8988T (cell line): ENCODE results near the gene PLA2G2F.
"Not testable (repeated sequence)": the region's sequence is repeated elsewhere in the genome, so short reads cannot be mapped to it uniquely, and the experiment has no call there.

Experiments used
- DNase-seq: peaks from one replicate; pipeline ENCODE4 v3.0.0; 2011

PLA2G2F gene

DNA sequence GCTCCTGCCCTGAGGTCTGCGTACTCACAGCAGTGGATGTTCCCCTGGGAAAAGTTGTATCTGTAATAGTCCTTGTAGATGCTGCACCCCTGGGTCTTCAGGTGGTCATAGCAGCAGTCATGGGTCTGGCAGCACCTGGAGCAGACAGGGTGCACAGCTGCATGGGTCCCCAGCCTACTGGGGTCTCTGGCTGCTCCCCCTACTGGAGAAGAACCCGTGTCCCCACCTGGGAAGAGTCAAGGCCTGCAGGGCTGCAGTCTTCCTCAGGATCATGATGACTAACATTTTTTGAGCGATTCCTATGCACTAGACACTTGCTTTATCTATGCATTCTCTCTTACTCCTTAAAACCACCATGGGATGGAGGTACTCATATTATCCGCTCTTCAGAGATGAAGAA is 23.6 kb upstream of the PLA2G2F start:
- DNase-seq, result no peak

DNA sequence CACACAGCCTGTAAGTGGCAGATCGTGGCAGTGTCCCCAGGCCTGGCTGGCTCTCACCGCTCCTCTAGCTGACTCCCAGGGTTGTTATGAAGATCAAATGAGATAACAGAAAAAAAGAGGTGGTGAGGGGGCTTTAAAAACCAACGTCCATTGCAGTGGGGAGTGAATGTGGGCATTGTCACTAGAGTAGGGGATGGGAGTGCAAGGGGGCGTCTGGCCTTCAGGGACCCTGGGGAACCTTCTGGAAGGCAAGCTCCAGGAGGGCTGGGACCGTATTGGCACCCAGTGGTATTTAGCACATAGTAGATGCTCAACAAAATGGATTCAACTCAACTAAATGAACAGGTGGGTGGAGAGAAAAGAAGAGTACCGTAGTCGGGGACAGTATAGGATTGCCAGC is 23.2 kb upstream of the PLA2G2F start:
- no peak for DNase-seq

DNA sequence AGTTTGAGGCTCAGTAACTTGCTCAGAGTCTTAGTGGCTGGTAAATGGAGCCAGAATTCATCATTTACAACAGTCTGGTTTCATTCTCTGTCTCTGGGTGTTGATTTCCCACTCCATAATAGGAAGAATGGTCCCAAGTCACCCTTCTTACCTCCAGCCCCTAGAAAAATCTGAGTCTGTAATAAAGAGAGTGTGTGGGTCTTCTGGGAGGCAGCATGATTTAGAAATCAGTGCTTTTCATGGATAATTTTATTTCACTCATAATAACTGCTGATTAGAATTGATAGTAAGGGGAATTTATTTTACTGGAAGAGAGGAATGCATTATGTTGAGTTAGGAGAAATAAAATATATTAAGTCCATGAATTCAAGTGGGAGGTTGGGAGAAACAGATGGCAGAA is 21.9 kb upstream of the PLA2G2F start:
- DNase-seq, result no peak

DNA sequence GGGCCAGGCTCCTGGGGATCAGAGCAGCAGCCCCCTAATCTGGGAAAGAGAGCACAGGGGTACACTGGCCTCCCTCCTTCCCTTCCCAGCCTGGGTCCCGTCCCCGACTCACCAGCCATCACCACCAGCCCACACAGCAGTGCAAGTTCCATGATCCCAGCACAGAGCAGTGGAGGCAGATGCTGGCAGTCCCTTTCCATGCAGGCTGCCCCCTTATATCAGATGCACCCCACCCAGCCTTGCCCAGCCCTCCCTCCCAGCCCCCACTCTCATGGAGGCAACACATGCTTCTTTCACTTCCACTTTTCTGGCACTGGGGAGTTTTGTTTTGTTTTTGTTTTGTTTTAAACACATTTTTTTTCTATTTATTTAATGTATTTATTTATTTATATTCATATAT is 19.8 kb upstream of the PLA2G2F start, which contains the start of gene PLA2G2D:
Gene PLA2G2D (minus strand): TSS at position 190 of the 400 bp plus-strand sequence. CDS start 38 bp downstream, at position 152.
- DNase-seq, result no peak

DNA sequence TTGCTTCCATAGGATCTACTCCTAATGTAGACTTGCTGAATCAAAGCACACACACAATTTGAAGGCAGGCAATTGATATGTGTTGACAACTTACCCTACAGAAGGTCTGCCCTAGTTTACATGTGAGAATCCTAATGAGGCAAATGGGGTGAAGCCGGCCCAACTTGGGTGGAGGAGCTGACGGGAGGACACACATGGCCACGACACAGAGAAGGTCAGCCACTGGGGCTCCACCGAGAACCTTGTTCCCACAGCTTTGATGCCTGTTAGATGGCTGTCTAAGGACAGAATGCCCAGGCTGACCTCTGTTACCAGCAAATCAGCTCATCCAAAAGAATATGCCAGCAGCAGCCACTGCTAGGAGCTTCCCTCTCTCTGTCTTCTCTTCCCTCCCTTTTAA is 18.3 kb upstream of the PLA2G2F start:
- no peak for DNase-seq

DNA sequence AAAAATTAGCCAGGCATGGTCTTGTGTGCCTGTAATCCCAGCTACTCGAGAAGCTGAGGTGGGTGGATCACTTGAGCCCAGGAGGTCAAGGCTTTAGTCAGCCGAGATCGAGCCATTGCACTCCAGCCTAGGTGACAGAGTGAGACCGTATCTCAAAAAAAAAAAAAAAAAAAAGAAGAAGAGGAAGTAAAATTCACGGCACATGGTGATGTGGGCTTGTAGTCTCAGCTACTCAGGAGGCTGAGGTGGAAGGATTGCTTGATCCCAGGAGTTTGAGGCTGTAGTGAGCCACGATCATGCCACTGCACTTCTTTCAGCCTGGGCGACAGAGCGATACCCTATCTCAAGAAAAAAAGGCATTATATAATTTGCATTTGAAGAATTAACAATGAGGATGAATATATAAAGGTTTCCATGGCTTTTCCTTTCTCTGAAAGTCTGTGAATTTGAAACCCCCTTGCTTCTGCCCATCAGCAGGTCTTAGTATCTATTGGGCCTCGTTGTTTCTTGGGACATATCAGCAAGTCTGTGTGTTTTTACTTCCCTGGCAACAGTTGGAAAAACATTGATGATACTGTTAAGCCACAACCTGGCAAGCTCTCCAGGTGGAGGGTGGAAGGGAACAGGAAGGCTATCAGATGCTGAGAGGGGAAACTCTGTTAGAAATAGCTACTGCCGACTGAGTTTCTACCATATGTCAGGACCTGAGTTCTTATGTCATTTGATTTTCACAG is 15.2 kb upstream of the PLA2G2F start:
- DNase-seq, result no peak

DNA sequence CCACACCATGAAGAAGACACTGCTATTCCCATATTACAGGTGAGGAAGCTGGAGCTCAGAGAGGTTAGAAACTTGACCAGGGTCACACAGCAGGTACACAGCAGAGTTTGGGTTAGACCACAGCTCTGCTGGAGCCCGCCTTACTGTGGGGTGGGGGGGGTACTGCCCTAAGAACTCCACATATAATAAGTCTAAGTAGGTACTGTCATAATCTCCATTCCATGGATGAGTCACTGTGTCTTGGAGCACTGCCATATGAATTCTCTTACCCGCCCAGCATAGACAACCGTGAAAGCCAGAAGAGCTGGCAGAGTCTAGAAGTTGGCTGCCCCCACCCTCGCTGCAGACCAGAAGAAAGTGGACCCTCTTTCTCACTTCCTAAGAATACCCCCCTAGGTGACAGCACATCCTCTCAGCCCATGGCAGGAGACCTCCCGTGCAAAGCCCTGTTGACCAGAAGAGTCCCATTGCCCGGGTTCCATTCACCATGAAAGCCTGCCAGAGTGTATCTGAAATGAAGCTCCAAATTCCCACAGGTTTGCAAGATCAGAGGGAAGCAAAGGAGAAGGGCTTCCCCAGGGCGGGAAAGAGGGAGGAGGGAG is 14.6 kb upstream of the PLA2G2F start:
- no peak for DNase-seq

DNA sequence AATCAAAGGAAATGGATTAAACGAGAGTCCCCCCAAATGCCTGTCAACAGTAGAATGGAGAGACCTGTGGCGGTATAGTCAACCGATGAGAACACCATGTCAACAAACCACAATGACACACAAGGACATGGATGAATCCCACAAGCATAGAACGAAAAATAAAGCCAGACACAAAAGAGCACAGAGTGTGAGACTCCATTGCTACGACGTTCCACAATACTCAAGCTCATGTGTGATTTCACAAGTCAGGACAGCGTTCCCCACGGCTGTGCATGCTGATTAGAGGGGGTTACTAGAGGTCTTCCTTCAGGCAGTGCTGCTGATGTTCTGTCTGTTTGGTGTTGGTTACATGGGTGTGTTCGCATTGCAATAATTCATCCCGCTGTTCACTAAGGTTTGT is 14.0 kb upstream of the PLA2G2F start:
- DNase-seq, result no peak

DNA sequence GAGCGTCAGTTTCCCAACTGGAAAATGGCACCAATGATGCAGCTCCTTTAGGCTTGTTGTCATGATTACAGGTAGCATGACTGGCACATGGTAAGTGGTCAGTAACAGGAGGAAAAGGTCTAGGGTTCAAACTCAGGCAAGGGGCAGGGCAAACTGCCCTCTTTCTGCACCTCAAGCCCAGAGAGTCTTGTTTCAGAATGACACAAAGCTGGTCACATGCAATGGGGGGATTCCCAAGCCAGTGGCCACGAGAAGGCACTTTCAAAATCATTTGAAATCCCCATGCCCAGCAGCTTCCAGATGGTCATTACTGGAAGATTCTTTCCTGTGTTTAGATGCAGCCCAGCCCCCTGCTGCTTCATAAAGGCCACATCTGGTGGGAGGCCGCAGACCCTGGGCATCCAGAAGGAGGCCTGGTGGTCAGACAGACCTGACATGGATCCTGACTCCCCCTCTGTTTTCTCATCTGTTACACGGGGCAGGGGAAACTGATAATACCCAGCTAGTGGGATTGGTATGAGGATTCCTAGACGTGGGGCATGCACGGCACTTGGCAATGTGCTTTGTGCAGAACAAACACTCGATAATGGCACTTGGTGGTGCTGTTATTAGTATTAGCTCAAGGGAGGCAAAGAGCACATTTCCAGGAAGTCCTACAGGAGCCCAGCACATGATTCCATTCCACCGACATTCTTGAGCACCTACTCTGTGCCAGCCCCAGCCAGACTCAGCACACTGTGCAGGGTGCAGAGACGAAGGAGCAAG is 12.9 kb upstream of the PLA2G2F start:
- DNase-seq, result no peak

DNA sequence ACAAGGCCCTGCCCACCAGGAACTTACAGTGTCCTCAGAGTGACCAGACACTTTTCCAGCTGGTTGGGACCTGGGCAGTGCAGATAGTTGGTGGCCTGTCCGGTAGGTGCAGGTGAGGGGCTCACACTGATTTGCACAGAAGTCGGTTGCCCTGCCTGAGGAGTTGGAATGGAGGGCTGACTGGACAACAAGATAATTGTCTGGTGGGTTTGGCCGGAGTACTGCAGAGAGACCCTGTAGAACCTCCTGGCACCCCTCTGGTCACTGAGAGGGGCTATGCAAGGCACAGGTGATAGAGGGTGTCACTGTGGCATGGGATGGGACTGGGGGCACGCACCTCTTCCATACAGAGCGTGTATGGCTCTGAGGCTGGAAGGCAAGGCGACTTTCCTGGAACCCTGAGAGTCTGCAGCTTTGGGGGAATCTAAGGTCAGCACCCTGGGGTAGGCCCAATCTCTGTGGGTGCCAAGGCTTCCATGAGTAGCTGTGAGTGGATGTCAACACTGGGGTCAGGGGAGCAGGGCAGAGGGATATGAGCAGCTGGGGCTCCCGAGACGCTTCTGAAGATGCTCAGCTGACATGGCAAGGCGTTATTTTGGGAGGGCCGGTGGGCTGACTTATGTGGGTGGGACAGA is 12.2 kb upstream of the PLA2G2F start:
- no peak for DNase-seq

DNA sequence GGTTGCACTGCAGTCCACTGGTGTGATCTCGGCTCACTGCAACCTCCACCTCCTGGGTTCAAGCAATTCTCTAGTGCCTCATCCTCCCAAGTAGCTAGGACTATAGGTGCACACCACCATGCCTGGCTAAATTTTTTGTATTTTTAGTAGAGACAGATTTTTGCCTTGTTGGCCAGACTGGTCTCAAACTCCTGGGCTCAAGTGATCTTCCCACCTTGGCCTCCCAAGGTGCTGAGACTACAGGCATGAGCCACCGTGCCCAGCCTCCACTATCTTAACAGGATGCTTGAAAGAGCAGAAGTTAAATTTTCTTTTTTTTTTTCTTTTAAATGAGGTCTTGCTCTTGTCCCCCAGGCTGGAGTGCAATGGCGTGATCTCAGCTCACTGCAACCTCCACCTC is 8.6 kb upstream of the PLA2G2F start:
- not testable (repeated sequence) for DNase-seq

DNA sequence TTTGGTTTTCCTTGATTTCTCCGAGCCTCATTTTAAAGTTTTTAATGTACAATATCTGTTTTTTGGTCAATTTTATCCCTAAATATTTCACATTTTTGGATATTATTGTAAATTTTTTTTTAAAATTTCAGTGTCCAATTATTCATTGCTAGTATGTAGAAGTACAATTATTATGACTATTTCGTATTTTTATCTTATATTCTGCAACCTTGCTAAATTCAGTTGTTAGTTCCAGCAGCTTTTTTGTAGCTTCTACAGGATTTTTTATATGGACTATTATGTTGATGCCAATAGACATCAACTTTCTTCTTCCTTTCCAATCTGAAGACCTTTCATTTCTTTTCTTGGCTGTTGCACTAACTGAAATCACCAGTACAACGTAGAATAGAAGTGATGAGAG is 4.1 kb upstream of the PLA2G2F start:
- no peak for DNase-seq

DNA sequence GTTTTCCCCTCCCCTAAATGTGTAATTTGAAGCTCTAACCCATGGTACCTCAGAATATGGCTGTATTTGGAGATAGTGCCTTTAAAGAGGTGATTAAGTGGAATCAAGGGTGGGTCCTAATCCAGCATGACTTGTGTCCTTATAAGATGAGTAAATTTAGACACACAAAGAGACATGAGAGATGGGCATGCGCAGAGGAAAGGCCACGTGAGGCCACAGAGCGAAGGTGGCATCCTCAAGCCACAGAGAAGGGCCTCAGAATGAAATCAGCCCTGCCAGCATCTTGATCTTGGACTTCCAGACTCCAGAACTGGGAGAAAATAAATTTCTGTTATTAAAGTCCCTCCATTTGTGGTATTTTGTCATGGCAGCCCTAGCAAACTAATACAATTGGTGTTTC is 2.9 kb upstream of the PLA2G2F start:
- no peak for DNase-seq

DNA sequence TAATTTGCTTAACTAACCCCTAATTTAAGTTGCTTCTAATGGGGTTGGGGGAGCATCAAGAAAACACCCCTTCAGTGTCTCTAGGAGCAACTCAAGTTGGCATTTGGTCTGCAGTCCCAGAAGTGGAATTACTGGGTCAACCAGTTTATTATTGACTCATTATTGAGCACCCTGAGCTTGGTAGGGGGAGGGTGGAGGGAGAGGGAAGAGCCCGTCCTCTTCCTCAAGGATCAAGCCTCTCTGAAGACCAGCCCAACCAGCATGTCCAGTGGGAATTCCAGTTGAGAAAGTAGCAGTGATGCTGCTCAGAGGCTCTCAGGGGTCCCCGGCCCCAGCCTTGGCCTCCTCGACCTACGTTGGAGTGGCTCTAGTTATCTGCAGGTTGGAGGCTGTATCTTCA is 2.1 kb upstream of the PLA2G2F start:
- no peak for DNase-seq

DNA sequence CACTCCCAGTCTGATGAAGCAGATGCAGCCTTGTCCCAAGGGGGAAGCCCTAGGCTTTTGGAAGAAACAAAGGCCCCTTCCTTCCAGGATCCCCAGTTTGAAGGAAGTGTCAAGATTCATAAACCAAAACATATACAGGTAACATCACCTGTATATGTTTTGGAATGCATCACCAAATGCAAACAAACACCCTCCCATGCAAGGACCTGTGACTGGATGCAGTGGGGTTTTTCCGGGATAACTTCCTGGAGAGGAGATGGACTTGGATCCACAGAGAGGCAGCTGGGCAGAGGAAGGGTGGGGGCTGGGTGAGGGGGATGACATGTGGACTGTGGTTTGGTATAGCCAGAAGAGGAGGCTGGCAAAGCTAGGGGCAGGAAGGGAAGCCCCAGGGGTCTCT is 1.5 kb upstream of the PLA2G2F start:
- DNase-seq, result no peak

DNA sequence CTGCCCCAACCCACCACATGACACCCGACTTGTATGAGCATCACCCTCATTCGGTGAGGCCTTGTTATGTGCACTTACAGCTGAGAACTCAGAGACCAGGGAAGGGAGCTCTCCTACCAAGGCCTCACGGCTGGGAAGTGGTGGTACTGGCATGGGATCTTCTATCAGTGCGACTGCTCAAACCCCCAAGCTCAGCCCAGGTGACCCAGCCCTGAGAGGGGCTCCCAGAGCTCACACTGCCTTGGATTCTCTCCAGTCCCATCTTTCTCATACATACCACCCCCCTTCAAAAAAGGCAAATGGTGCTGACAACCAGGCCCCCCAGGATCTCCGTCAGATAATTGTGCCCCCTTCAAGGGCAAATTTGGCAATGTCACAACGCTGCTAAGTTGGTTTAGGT is 777 bp upstream of the PLA2G2F start:
- DNase-seq, result no peak

DNA sequence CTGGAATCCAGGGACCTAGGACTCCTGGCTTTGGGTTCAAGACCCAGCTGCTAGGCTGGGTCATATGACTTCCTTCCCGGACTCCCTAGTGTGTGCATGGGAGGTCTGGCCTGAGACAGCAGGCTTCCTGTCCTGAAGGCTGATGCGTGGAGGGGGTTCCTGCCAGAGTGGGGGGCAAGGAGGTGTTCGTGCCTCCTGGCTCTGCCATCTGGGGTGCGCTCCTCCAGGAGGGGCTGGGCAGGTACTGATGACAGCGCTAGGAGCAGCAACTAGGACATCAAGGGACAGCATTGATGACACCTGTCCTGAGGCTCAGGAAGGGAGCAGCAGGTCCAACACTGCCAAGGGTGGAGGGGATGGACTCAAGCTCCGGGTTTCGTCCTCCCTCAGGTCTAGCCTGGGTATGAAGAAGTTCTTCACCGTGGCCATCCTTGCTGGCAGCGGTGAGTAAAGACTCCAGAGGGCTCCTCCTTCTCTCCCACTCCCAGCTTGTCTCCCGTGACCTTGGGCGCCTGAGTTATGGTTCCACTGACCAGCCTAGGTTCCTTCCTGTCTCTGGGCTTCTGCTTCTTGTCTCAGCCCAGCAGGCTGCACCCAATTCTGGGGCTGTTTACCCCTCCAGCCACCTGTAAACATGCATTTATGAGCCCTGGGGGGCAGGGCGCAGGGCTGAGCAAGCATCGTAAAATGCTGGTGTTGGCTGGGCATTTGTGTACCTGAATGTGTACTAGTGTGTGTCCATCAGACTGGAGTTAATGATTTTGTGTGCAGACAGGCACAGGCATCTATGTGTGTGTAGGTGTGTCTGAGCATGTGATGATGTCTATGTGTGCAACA is 871 bp downstream of the PLA2G2F start:
- no peak for DNase-seq

DNA sequence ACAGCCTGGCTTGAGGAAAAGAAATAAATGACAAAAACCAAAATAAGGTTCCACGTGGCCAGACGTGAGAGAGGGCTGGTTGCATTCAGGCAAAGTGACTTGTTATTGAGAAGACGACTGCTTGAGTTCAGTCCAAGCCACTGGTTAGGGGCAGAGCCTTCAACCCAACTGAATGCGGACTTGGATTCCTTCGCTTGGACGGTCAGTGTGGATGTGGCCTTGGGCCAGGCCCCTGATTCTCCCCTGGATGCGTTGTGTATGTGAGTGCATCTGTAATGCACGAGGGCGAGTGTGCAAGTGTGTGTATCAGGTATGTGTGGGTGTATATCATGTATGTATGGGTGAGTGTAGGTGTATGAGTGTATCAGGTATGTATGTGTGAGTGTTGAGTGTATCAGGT is 1.9 kb downstream of the PLA2G2F start:
- DNase-seq, result no peak

DNA sequence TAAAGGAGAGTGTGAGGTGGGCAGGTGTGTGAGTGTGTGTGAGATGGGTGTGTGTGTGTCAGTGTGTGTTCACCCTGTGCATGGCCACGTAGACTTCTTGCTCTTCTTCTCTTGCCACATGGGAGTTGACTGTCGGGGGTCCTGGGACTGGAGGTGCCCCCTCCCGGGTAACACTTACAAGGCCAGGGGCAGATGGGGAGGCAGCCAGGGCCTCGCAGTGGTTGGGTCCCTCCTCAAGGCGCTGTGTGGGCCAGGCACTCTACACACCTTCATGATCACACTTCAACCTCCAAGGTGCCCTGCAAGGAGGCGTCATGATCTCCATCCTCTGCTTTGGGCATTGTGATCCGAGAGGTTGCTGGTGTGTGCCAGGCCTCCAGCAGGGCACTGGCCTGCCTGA is 2.3 kb downstream of the PLA2G2F start:
- DNase-seq, result no peak

DNA sequence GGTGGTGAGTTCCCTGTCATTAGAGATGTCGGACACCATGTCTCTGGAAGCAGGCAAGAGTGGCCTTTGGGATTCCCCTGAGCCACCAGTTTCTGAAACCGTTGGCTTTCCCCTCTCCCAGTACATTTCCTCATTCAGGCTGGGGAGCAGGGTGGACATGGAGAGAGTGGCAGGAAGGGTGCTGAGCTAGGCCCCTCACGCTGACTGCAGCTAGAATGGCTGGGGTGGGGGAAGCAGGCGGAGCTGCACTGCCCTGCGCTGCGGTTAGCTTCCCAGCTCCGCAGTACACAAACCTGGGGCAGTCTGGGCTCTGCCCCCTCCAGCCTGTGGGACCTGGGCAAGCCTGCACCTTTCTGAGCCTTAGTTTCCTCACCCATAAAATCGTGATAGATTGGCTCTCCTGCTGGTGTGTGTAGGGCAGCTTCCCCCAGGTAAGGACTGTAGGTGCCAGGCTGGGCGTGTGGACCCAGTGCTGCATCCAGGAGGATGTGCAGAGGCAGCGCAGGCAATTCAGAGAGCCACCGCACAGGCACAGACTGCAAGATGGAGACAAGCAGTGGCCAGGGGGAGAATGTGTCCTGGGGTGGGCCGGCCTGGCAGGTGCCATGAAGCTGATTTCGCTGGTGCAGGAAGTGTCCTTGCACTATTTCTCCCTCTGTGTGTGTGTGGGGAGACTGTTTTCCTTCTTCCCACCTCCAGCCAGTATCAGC is 3.0 kb downstream of the PLA2G2F start:
- DNase-seq, result no peak

DNA sequence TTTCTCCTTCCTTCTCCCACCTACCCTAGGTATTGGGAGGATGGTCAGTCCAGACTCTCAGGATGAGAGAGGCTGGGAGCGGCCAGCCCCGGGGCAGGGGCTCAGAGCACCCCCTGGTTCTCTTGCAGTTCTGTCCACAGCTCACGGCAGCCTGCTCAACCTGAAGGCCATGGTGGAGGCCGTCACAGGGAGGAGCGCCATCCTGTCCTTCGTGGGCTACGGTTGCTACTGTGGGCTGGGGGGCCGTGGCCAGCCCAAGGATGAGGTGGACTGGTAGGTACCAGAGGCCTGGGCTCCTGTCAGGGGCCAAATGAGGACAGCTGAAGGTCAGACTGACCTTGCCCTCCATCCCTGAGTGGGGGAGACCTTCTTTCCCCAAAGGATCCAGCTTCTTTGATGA is 4.2 kb downstream of the PLA2G2F start:
- DNase-seq, result no peak
